ENCODE results near the gene MAMDC2.

Gene MAMDC2

DNA sequence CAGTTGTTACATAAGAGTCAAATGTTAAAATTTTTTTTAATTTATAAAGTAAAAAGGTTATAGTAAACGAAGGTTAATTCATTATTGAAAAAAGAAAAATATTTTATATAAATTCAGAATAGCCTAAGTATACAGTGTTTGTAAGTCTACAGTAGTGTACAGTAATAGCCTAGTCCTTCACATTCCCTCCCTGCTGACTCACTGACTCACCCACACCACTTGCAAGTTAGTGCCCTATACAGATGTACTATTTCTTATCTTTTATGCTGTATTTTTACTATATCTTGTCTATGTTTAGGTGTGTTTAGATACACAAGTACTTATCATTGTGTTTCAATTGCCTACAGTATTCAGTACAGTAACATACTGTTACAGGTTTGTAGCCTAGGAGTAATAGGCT, 57.6 kb downstream of the MAMDC2 start:
- DNase-seq (ENCODE audit: low read depth in 3 of 3, low spot score in 1 of 3), result no peak

DNA sequence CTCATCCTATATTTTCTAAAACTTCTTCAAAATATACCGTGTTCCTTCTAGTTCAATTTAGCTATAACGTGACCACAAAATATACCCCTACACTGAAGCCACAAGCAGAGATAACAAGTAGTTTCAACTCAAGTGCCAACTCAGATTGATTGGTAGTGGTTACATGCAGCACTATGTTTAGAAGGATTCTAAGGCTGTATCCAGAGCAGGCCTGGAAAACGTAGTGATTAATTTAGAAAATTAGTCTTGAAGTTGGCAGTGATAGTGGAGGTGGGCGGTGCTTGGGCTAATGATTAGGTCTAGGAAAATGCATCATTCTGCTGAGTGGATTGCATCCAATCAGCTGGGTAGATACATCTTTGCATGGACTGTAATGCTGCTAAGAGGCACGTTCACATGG, 61.5 kb downstream of the MAMDC2 start:
- no peak for DNase-seq (ENCODE audit: low read depth in 3 of 3, low spot score in 1 of 3)

DNA sequence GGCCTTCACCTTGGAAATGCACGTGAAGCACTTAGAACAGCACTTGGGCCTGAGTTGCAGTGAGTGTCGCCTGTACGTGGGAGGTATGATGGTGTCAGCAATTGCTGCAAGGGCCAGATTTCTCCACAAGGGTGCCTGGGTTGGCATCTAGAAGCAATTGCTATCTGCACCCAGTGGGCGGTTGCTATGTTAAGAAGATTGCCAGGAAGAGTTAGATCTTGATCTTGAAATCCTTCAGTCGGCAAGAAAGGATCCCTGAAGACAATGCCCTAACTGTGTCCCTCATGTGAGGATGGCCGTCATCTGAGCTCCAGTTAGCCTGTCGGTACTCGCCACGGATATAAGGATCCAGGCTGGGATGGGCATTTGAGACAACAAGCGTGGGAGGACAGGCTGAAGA, 62.9 kb downstream of the MAMDC2 start:
- DNase-seq (ENCODE audit: low read depth in 3 of 3, low spot score in 1 of 3), result no peak

DNA sequence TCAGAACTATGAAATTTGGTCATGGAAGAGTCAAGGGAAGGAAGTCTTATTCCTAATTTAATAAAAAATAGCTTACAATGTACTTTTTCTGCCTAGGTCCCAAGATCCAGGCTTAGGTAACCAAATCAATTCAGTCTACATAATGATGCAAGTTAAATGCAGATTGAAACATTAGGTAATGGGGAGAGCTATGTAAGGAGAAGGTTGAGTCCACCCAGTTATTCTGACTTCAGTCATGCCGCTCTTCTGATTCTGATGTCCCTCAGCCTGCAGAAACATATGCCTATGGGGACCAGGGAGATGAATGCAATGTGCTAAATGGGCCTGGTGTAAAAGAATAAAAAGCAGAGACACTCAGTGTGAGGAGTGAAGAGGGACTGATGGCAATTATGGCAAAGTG, 63.9 kb downstream of the MAMDC2 start:
- DNase-seq (ENCODE audit: low read depth in 3 of 3, low spot score in 1 of 3), result no peak

DNA sequence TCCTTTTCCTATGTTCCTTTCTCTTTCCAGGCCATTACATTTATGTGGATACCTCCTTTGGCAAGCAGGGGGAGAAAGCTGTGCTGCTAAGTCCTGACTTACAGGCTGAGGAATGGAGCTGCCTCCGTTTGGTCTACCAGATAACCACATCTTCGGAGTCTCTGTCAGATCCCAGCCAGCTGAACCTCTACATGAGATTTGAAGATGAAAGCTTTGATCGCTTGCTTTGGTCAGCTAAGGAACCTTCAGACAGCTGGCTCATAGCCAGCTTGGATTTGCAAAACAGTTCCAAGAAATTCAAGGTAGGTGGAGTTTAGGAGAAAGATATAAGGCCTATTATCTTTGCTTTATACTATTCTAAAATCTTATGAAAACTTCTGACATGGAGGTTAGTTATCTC, 64.5 kb downstream of the MAMDC2 start:
- DNase-seq (ENCODE audit: low read depth in 3 of 3, low spot score in 1 of 3), result no peak

DNA sequence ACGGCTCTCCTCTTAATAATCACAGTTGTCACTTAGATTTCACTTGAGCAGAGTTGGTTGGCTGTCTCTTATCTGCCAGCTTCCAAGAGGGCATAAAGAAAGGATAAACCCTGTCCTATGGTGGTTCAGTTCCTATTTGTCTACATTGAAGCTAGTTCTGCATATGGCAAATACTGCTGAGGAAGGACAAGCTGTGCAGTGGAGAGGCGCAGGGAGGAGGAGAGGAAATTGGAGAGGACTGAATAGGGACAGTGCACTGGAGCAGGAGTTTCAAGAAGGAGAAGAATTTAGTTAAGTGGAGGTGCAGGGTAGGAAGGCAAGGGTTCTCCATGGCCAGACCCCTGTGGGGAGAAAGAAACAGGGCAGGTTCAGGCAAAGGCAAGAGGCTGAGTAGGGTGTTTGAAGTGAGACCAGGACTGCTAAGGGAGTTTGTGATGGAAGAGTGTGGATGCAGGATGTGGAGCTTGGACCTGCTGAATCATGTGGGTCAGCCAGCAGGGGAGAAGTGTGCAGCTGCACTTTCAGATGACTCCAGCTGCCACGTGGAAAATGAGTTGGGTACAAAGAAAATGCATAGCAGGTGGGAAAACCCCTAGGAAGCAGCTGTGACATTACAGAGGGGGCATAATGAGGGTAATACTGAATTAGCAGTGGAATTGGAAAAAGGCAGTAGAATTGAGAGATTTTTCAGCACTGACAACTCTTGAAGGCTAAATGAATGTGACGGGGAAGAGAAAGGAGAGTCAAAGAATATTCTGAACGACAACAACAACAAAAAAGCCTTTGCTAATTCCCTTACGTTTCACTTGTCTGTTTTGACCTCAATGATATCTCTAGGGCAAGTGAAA, 66.8 kb downstream of the MAMDC2 start:
- DNase-seq (ENCODE audit: low read depth in 3 of 3, low spot score in 1 of 3), result no peak

DNA sequence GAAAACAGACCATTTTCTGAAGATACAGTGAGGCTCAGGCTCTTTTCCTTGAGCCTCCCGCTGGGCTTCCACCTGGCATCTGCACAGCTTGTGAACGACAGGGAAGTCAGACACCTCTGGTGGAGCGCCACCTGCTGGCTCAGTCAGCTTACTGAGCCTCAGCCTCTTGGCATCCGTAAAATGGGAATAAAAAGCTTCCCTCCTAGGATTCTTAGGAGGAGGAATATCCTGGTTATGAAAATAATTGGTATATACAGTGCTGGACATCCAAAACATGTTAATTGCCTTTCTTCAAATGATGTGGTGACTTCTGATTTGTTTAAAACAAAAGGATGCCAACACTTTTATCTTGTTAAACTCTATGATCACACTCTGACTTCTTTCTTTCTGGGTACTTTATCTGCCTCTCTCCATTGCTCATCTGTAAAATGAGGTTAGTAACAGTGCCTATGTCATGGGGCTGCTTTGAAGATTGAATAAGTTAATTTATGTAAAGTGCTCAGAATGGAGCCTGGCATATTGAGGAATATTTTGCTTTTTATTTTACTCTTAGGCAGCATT, 67.5 kb downstream of the MAMDC2 start:
- peak in 1 of 3 donors; percentile 31 for DNase-seq (ENCODE audit: low read depth in 3 of 3, low spot score in 1 of 3)

DNA sequence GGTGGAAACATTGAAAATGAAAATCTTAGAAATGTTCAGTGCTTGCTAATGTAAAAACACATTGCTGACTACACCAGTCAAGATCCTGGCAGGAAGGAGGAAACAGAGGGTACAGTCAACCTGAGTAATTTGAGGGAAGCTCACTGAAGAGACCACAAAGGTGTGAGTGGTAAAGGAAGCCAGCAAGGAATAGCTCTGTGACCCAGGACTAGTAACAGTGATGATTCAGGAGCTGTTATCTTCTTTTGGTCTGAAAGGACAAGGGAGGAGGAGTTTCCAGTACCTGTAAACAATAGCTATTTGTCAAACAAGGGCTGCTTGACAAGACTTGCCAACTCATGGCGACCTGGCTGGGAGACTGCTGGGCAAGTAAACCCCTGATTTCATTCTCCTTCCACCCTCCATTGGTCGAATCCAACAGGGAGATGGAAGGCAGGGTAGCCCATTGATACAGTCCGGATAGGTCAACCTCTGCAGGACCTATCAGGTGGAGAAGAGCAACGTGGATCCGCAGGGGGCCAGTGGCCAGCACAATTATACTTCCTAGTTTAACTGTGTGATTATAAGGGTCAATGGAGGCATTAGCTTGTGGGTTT, 68.1 kb downstream of the MAMDC2 start:
- no peak for DNase-seq (ENCODE audit: low read depth in 3 of 3, low spot score in 1 of 3)

DNA sequence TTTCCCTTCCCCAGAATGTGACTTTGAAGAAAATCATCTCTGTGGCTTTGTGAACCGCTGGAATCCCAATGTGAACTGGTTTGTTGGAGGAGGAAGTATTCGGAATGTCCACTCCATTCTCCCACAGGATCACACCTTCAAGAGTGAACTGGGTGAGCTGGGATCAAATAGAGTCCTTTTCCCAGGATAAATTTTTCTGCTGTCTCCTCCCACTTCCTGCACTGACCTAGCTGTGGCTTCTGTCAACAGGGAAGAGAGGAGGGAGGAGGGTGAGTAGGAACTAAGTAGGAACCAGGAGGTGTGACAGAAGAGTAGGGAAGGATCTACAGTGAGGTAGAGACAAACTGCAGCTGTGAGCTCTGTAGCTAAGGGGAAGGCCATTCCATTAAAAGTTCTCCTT, 69.3 kb downstream of the MAMDC2 start:
- no peak for DNase-seq (ENCODE audit: low read depth in 3 of 3, low spot score in 1 of 3)

DNA sequence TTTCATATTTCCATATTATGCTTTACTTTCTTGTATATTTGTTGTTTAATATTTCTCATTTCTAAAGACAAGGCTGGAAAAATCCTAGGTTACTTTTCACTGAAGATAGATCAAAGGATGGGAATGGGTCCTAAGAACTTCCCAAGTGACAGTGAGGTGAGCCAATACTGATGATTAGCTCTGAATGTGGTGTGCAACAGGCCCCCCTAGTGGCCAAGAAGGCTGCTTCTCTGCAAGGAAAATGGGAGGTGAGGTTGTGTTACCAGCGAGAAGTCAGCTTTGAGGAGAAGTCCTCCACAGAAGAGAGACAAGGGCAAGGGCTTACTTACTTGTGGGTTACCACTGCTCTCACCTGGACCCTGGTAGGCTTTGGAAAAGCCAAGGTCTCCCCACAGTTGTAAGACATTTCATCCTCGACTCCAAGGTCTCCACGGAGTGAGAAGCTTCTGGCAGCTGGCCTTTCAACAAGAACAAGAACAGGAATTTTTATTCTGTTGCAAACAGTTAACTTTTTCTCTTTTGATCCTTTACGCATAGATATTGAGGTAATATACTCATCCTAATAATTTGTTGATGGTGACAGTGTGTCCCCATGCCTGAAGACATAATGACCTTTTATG, 69.9 kb downstream of the MAMDC2 start:
- no peak for DNase-seq (ENCODE audit: low read depth in 3 of 3, low spot score in 1 of 3)

DNA sequence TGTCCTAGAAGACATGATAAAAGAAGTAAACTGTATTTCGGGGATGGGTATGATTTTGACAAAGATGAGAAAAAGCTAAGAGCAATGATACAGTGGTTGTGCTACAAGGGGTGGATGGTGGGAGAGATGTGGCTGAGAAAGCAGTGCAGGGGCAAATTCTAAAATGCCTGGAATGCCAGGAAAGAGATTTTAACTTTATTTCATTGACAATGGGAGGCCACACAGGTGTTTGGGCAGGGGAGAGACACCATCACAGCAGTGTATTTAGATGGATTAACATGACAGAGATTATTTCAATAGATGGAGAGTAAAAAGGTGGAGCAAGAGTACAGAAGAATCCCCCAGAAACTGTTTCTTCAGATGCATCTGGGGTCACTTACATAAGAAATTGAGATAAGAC, 71.2 kb downstream of the MAMDC2 start:
- DNase-seq (ENCODE audit: low read depth in 3 of 3, low spot score in 1 of 3), result no peak

DNA sequence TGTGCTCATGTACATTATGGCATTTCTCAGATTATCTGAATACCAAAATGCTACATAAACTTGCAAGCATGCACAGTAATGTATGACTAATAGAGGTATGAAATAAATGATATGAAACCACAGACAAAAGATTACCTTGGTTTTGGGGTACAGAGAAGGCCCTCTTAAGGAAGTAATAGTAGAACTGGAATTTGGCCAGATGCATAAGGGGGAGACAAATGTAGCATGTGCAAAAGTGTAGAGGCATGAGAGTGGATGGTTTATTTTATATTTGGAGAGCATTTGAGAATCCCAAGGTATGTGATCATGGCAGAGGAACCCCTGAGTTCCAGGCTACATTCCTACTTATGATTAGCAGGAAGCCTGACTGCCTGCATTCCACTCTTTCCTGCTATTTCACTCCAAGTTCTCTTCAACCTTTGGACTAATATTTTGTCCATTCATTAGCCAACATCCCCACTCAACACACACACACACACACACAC, 74.2 kb downstream of the MAMDC2 start:
- DNase-seq (ENCODE audit: low read depth in 3 of 3, low spot score in 1 of 3), result no peak

DNA sequence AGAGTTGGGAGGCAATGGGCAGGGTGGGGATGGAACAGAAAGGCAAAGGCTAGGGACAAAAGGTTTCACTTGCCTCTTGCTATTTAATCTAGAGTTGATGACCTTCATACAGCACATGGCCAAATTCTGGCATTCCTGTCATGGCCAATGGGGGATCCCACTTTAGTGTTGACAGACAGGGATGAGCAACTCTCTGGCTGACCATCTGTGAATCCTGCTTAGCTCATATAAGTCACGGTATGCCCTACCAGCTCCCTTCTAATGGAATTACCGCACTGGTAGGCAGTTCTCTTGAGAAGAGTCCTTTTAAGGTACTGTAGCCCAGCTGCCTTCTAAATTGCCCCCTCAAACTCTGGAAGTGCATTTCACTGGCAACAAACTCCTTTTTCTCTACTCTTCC, 76.1 kb downstream of the MAMDC2 start:
- DNase-seq (ENCODE audit: low read depth in 3 of 3, low spot score in 1 of 3), result no peak

DNA sequence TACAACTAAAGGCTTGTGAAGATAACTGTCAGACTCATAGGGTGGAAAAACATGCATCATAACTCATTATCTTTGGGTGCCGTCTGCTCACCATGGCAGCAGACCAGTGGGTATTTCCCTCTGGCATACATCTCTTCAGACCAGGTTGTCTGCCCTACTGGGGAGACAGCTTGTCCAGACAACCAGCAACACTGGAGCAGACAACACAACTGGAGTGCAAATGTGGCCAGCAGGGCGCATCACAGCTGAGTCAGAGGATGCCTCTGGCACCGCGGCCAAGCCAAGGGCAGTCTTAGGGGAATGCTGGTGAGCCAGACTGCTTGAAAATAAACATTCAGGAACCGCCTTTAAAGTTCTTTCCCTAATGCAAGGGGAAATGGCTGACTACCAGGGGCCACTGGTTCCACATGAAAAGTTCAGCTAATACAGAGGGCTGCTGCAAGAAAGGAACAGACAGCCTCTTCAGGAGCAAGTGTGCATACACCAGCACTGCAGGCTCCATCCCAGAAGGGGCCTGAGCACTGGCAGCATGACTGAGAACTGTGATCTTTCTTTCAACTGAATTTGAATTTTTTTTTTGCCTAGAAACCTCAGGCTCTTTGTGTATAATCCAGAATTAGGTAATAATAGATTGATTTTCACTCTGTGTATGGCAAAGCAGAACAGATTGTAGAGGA, 77.3 kb downstream of the MAMDC2 start:
- DNase-seq (ENCODE audit: low read depth in 3 of 3, low spot score in 1 of 3), result no peak

DNA sequence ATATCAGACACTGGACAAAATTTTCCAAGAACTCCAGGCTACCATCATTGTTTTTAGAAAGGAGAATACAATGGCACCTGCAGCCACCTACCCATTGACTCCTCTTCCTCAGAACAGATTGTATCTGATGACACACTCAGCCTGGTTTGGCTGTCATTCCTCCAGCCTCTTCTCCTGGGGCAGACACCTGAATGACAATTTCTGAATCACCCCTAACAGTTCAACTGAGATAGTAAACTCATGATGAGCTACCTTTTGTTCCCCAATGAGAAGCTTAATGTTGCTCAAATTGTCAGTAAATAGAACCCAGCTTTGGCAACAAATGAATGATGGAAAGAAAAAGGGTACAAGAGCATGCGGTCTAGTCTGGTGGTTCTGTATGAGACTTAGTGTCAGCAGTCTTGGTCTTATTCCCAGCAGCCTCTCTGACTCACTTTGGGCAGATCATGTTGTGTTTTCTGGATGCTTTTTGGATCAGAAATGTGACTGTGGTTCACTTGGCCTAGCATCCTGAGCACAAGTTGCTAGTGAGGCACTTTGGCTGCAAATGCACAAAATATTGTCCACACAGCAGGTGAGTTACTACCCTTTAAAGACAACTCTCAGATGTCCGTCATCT, 78.3 kb downstream of the MAMDC2 start:
- DNase-seq (ENCODE audit: low read depth in 3 of 3, low spot score in 1 of 3), result no peak

DNA sequence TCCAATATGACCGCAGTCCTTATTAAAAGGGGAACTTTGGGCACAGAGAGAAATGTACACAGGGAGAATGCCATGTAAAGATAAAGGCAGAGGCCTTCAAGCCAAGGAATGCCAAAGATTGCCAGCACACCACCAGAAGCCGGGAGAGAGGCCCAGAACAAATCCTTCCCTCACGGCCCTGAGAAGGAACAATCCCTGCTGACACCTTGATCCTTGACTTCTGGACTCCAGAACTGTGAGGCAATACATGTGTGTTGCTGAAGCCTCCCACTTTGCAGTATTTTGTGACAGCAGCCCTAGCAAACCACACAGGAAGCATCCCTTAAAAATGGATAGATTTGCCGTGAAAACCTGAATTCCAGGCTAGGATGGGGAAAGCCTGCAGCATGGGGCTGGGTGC, 80.0 kb downstream of the MAMDC2 start:
- no peak for DNase-seq (ENCODE audit: low read depth in 3 of 3, low spot score in 1 of 3)

DNA sequence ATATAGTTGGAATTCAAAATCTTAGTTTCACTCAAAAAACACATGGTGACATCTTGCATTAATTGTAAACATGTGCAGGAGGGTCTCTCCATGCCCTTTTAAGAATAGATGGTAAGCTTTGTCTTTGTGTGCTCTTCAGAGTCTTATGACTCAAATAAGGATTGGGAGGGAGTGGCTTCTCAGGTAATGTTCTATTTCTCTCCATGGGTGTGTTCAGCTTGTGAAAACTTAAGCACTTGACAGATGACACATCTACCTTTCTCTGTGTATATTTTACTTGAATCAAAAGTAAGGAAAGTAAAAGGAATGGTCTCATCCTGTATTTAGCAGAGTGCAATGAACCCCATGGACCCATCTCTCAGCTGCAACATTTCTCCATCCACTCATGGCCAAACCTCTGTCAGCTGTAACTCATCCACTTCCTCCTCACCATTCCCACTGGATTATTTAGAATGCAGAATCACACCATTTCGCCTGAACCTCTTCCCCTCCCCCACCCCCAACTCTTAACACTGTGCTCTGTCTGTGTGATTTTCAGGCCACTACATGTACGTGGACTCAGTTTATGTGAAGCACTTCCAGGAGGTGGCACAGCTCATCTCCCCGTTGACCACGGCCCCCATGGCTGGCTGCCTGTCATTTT, 82.1 kb downstream of the MAMDC2 start:
- no peak for DNase-seq (ENCODE audit: low read depth in 3 of 3, low spot score in 1 of 3)

DNA sequence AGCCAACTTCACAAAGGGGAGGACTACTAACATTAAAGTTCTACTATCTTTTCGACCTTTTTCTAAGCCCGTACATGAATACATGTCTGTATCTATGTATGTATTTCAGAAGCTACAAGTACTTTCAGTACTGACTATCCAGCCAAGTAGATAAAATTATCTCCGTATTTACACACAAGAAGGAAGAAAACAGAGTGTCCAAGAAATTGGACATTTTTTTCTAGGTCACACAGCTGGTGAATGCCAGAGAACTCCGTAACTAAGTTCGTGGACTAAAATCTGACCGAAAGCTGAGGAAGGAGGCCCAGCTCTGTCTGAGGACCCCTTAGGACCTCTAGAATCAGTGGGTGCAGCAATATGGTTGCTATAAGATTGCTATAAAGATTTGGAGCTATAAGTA, 83.4 kb downstream of the MAMDC2 start:
- DNase-seq (ENCODE audit: low read depth in 3 of 3, low spot score in 1 of 3), result no peak

DNA sequence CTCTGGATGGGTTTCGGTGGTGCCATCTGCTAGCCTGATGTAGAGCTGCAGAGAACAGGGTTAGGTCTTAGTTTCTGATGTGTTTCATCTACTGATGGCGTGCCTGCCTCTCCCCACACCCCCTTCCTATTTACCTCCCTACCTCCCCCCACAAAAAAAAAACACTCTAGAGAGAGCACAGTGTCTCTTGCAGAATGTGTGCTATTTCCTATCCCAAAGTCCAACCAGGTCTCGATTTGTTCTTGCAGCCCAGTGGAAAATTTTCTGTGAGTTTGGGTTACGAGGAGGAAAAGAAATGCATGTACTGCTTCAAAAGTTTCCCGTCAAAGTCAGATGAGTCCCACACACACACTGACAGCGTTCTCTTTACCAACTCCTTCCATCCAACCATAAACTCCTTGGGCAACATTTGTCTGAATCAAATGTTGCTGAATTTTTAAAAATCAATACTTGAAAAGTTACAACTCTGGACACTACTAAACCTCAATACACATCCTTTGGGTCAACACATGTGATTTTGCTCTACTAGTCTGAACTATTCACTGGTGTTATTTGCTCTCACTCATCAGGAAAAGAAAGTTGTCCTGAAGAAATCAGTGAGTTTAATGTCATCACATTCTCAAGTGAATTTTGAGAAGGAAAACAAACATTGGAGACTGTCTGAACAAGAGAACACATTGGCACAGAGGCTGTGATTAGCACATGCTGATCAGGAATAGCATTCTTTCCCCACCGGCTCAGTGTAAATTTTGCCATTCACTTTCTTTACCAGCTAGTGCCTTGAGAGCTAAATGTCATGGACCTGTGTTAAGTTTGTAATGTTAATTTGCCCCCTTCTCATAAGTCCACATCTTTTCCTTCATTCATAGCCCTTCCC, 84.1 kb downstream of the MAMDC2 start:
- no peak for DNase-seq (ENCODE audit: low read depth in 3 of 3, low spot score in 1 of 3)

DNA sequence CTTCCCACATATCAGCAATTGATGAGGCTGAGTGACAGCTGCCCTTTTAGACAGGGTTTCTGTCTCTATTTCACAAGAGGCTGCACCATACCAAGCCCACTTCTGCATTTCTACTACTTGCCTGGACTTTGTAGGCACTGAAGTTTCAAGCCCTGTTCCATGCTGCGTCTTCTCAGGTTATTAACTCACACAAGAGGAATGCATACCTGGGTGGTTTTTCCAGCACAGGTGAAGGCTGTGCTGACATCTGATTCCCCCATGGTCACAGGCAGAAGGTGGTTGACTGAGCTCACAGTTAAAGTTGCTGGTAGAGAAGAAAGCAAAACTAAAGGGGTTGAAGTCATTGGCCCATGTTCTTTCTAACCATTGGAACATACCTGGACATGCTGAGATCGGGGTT, 86.6 kb downstream of the MAMDC2 start:
- DNase-seq (ENCODE audit: low read depth in 3 of 3, low spot score in 1 of 3), result no peak

Data from stimulated activated CD4-positive, alpha-beta T cell treated with anti-CD3 and anti-CD28 coated beads, TNF-alpha, amount 100 ng/mL, for 1 hour (primary cell).